C4-2B (cell line): ENCODE results near the gene RTBDN.

Experiments used
- ZFX ChIP-seq: fragments of 450-650 bp; IDR thresholded peaks from 2 replicates; pipeline ENCODE4 v1.6.1; 2017
- TF ChIP-seq, protein P1 (sequence below): fragments of 450-650 bp; conservative IDR thresholded peaks from 2 replicates; pipeline ENCODE4 v1.5.1; 2017; ENCODE audit warnings: mild to moderate bottlenecking

DNA sequence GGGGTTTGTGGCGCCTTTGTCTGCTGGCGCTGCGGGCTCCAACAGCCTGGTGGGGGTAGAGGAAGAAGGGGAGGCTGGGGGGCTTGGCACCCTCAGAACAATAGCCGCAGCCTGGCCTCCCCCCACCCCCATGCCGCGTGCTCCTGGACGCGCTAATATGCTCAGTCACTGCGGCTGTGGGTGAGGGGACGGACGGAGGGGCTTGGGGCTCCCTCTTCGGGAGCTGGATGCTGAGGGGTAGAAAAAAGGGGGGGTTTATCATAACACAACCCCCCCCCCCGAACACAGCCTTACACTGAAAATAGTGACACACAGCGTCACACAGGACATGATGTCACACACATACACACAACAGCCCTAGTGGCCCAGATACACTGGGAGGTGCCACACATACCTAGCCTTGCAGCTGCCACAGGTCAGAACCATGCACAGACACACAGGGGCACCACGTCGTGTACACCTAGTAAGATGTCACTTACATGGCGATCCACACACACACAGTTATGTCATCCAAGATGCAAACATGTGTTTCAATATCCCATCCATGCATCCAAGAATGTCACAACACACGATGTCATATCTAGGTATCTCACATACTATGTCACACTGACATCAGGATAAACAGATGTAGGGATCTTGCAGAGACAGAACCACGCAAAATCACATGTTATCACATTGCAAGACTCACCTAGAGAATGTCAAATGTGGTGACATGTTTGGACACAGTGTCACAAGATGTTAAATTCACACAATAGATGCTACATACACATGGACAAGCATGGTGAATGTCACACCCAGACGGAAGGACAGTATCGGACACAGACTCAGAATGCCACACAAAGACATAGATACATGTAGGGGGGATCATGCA lies 4.7 kb upstream of the RTBDN start:
- TF ChIP-seq, protein P1, sequence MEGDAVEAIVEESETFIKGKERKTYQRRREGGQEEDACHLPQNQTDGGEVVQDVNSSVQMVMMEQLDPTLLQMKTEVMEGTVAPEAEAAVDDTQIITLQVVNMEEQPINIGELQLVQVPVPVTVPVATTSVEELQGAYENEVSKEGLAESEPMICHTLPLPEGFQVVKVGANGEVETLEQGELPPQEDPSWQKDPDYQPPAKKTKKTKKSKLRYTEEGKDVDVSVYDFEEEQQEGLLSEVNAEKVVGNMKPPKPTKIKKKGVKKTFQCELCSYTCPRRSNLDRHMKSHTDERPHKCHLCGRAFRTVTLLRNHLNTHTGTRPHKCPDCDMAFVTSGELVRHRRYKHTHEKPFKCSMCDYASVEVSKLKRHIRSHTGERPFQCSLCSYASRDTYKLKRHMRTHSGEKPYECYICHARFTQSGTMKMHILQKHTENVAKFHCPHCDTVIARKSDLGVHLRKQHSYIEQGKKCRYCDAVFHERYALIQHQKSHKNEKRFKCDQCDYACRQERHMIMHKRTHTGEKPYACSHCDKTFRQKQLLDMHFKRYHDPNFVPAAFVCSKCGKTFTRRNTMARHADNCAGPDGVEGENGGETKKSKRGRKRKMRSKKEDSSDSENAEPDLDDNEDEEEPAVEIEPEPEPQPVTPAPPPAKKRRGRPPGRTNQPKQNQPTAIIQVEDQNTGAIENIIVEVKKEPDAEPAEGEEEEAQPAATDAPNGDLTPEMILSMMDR = no peak
- no peak for TF ChIP-seq ZFX
